Glomerular visceral epithelial cell (primary cell): ENCODE results near the gene SPRR2E.
"Not testable (repeated sequence)": the region's sequence is repeated elsewhere in the genome, so short reads cannot be mapped to it uniquely, and the experiment has no call there.

Experiments used
- DNase-seq: peaks from one replicate; pipeline ENCODE4 v3.0.0-alpha.2; 2016; ENCODE audit errors: extremely low spot score

Gene SPRR2E

DNA sequence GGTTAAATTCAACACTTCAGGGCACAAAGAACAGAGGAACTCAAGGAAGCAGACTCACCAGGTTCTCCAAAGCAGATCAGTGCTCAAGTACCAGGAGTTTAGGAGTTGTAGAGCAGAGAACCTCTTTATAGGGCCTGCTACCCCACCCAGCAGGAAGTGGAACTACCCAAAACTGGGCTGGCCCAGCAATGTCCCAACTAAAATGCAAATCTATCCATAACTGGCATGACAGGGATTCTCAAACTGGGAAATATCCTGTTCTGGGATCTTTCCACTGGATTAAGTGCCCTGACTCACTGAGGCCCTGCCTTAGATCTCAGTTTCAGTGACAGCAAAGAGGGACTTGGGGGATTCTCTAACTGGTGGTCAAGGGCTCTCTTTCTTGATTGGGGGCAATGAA is at the start of gene SPRR2E:
SPRR2E (minus strand) TSS at position 101 of the 400 bp plus-strand sequence. CDS start 775 bp downstream, outside the sequence.
- no peak for DNase-seq

DNA sequence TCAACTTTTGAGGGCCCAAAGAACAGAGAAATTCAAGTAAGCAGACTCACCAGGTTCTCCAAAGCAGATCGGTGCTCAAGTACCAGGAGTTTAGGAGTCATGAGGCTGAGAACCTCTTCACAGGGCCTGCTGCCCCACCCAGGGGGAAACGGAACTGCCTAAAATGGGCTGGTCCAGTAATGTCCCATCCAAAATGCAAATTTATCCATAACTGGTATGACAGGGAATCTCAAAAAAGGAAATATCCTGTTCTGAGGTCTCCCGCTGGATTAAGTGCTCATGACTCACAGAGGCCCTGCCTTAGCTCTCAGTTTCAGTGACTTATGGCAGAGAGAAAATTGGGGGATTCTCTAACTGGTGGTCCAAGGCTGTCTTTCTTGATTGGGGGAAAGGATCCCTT is 47.1 kb upstream of the SPRR2E start:
- DNase-seq, result no peak

DNA sequence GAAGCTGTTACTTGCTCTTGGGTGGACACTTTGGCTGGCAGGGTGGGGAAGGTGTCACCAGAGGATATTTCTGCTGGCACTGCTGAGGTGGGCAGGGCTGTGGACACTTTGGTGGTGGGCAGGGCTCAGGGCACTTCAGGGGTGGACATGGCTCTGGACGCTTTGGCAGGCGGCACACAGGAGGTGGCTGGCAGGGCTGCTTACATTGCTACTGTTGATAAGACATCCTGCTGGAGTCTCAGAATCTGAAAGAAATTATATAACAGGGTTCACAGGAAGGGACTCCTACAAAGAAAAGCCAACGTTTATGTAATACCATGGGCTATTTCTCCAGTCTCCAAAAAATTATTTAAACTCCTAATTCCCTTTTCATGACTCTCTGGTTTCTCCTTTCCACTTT is 46.2 kb upstream of the SPRR2E start:
- DNase-seq, result no peak

DNA sequence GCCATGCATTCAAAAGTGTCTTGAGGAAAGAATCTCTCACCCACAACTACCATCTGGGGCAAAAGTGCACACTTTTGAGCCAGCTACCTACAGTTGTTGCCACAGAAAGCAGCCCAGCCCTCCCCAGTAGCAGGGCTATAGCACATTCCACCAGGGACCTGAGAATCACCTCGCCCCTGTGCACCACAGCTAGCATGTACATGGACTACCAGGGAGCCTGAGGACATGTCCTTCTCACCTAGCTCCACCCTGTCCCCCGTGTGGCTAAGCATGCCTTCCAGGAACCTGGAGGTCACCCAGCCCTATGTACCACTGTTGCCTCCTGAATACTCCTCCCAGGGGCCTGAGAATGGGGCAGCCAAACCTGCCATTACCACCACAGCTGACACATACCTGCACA is 39.4 kb upstream of the SPRR2E start:
- DNase-seq, result no peak

DNA sequence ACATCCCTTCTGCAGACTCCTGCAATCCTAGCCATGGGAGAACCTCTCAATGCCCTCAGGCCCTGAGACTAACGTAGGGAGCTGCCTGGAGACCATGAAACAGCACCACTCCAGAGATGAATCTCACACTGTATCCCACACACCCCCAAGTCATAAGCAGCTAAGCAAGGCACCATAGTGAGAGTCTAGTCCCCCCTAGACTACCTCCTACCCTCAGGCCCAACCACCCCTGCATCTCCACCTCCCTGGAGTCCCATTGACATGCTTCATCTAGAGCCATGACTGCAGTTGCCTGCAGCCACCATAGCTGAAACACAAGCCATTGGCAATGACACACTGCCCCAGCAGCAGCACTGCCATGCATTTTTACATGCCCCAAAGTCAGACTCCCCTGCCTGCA is 38.9 kb upstream of the SPRR2E start:
- DNase-seq, result no peak

DNA sequence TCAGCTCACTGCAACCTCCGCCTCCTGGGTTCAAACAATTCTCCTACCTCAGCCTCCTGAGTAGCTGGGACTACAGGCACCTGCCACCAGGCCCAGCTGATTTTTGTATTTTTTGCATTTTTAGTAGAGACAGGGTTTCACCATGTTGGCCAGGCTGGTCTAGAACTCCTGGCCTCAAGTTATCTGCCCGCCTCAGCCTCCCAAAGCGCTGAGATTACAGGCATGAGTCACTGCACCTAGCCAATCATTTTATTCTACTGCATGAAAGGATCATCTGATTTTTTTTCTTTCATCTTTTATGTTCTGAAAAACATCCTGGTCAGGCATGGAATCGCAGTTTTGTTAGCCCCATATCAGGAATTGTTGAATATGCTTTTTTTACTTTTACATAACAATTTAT is 34.4 kb upstream of the SPRR2E start:
- DNase-seq, result not testable (repeated sequence)

DNA sequence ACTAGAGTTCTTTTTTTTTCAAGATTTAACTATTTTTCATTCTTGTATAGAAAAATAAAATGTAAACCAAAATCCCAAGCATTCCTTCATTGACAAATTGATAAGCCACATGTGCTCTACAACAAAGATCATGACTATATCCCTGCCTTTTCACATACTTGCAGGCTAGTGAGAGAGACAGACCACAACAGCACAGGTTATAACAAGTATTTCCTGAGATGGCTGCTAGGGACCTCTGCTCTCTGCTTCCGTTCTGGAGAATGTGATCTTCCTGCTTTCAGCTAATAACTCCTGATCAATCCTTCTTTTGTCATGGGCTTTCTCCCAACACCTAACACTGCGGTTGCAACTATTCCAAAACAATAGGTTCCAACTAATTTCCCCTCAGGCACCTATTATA is 33.0 kb upstream of the SPRR2E start:
- DNase-seq, result no peak

DNA sequence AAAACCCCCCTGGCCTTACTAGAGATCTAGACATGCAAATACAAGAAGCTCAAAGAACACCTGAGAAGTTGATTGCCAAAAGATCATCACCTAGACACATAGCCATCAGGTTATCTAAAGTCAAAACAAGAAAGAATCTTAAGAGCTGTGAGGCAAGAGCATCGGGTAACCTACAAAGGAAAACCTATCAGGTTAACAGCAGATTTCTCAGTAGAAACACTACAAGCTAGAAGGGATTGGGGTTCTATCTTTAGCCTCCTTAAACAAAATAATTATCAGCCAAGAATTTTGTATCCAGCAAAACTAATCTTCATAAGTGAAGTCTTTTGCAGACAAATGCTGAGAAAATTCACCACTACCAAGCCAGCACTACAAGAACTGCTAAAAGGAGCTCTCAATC is 31.2 kb upstream of the SPRR2E start:
- DNase-seq, result no peak

DNA sequence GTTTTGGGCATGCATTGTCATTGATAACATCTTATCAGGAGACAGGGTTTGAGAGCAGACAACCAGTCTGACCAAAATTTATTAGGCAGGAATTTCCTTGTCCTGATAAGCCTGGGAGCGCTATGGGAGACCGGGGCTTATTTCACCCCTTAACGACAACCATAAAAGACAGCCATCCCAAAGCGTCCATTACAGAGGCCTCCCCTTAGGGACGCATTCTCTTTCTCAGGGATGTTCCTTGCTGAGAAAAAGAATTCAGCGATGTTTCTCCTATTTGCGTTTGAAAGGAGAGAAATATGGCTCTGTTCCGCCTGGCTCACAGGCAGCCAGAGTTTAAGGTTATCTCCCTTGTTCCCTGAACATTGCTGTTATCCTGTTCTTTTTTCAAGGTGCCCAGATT is 29.5 kb upstream of the SPRR2E start:
- DNase-seq, result not testable (repeated sequence)

DNA sequence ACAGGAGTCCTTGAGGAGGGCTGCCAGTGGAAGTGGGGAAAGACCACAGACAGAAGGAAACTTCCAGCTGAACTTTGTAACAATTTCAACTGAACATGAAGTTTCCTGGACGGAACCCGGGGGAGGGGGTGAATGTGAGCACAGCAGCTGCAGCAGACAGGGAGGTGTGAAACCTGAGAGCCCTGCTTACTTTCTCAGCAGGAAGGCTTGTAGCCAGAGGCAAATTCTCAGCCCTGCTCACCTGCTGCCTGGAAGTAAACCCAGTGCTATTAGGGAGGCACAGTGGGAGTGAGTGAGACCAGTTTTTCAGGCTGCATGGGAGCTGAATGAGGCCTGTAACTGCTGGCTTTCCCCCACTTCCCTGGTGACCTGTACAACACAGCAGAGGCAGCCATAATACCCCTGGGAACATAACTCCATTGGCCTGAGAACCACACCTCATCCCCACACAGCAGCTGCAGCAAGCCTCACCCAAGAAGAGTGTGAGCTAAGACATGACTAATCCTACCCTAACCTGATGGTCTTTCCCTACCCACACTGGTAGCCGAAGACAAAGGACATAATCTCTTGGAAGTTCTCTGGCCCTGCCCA is 28.6 kb upstream of the SPRR2E start:
- DNase-seq, result no peak

DNA sequence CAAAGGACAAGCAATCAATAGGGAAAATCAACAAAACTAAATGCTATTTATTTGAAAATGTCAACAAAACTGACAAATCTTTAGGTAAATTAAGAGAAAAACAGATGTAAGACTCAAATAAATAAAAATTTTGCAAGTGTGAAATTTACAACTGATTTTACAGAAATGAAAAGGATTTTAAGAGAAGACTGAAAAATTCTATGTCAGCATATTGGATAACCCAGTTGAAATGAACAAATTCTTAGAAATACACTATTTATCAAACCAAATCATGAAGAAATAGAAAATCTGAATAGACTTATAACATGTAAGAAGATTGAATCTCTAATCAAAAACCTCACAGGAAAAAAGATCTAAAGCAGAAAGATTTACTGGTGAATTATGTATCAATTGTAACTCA is 26.6 kb upstream of the SPRR2E start:
- no peak for DNase-seq

DNA sequence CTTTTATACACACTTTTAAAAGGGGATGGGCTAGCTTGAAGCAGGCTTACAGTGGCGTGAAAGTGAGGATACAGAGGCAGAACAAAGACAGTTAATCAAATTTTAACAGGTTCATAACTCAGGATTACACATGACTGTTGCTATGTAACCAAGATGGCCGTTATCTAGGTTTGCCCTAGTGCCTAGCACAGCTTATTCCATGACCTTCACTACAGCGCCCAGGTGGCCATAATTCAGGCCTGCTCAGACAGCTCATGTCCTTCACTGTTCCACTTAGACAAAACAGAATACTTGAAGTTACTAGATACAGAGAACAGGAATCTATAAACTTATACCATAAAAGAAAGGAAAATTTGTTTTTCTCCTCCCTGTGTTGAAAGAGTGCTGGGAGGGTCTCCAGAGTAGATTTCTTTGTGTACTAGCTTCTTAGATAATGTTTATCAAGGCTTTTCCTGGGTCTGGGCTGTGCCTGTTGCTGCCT is 25.2 kb upstream of the SPRR2E start:
- DNase-seq, result no peak

DNA sequence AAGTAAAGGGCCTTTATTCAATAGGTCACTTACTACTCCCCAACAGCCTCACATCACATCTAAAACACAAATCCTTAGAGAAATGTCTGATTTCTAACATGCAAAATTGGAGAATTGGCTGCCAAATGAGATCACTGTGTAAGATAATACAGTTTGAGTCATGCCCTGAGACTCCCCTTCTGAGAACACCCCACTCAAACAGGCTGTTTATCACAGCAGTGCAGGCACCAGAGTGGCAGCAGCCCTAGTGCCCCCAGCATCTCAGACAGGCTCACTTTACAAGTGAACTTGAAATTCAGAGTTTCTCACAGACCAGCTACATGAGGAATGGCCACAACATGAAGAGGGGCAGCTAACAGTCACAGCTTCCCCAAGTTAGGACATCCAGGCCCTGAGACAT is 20.9 kb upstream of the SPRR2E start:
- DNase-seq, result not testable (repeated sequence)

DNA sequence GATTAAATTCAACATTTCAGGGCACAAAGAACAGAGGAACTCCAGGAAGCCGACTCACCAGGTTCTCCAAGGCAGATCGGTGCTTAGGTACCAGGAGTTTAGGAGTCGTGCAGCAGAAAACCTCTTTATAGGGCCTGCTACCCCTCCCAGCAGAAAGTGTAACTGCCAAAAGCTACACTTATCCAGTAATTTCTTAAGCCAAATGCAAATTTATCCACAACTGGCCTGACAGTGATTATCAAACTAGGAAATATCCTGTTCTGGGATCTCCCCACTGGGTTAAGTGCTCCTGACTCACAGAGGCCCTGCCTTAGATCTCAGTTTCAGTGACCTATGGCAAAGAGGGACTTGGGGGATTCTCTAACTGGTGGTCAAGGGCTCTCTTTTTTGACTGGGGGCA is 19.1 kb upstream of the SPRR2E start, which contains the start of gene SPRR2F:
SPRR2F (minus strand) TSS at position 101 of the 400 bp plus-strand sequence. CDS start 783 bp downstream, outside the sequence.
- no peak for DNase-seq

DNA sequence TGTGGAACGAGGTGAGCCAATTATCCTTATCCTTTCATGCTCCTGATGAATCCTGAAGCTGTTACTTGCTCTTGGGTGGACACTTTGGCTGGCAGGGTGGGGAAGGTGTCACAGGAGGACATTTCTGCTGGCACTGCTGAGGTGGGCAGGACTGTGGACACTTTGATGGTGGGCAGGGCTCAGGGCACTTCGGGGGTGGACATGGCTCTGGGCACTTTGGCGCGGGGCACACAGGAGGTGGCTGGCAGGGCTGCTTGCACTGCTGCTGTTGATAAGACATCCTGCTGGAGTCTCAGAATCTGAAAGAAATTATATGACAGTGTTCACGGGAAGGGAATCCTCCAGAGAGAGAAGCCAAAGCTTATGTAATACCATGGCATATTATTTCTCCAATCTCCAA is 18.1 kb upstream of the SPRR2E start:
- not testable (repeated sequence) for DNase-seq

DNA sequence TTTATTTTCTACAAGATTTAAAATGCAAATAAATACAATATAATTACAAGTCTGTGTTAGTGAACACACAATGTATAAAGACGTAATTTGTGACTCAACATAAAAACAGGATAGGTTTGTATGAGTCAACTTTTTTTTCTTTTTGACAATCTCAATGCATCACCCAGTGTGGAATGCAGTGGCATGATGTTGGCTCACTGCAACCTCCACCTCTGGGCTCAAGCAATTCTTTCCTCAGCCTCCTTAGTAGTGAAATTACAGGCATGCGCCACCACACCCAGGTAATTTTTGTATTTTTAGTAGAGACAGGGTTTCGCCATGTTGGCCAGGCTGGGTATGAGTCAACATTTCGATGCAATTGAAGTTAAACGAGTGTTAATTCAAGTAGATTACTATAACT is 5.9 kb upstream of the SPRR2E start:
- no peak for DNase-seq

DNA sequence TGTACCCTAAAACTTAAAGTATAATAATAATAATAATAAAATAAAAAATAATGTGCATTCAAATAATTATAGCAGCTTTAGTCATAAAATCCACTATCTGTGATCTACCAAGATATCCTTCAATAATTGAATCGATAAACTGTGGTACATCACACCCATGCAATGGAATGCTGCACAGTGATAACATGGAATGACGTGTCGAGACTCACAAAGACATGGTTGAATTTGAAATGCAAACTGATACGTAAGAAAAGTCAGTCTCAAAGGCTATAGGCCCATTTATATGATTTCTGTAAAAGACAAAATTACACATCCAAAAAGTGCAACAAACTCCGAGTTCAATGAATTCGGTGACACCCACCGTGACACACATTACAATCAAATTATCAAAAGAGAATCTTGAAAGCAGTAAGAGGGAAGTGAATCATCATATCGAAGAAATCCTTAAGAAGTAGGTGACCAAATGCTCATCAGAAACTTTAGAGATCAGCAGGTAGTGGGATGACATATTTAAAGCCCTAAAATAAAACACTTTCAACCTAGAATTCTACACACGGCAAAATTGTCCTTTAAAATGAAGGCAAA is 5.2 kb upstream of the SPRR2E start:
- no peak for DNase-seq

DNA sequence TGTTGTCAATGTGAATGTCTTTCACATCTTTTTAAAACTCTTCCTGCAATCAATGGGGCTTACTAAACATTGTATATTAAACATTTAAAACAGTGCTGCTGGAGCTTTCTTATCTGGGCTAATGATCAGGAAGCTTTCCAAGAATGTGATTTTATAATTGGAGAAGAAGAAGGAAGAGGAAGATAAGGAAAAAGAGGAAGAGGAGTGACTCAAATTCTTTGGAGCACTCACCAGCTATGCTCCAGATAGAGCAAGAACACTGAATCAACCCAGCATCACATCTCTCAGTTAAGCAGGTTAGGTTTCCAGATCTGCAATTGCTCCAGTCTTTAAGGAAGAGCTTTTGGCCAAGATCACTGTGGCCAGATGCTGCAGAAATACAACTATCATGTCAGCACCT is 1.4 kb upstream of the SPRR2E start:
- DNase-seq, result no peak

DNA sequence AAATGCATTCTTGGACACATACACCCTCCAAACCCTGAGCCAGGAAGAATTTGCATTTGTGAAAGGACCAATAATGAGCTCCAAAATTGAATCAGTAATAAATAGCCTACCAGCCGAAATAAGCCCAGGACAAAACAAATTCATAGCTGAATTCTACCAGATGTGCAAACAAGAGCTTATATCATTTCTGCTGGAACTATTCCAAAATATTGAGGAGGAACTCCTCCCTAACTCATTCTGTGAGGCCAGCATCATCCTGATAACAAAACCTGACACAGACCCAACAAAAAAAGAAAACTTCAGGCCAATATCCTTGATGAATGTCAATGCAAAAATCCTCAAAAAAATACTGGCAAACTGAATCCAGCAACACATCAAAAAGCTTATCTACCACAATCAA is 6.7 kb downstream of the SPRR2E start:
- DNase-seq, result no peak

DNA sequence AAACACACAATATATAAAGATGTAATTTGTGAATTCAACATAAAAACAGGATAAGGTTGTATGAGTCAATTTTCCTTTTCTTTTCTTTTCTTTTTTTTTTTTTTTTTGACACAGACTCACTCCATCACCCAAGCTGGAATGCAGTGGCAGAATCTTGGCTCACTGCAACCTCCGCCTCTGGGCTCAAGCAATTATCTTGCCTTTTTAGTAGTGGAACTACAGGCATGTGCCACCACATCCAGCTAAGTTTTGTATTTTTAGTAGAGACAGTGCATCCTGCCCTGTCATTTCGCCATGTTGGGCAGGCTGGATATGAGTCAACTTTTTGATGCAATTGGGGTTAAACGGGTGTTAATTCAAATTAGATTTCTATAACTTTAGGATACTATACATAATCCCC is 12.6 kb downstream of the SPRR2E start:
- no peak for DNase-seq

DNA sequence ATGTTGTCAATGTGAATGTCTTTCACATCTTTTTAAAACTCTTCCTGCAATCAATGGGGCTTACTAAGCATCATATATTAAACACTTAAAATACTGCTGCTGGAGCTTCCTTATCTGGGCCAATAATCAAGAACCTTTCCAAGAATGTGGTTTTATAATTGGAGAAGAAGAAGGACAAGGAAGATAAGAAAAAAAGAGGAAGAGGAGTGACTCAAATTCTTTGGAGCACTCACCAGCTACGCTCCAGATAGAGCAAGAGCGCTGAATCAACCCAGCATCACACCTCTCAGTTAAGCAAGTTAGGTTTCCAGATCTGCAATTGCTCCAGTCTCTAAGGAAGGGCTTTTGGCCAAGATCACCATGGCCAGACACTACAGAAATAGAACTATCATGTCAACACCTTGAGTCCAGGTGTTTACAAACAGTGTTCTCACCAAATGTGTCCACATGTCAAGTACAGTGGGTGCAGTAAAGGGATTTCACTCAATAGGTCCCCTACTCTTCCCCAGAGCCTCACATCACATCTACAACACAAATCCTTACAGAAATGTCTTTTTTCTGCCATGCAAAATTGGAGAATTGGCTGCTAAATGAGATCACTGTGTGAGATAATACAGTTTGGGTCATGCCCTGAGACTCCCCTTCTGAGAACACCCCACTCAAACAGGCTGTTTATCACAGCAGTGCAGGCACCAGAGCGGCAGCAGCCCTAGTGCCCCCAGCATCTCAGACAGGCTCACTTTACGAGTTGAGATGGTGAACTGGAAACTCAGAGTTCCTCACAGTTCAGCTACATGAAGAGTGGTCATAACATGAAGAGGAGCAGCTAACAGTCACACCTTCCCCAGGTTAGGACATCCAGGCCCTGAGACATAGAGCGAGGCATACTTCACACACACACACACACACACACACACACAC is 21.3 kb downstream of the SPRR2E start:
- no peak for DNase-seq

DNA sequence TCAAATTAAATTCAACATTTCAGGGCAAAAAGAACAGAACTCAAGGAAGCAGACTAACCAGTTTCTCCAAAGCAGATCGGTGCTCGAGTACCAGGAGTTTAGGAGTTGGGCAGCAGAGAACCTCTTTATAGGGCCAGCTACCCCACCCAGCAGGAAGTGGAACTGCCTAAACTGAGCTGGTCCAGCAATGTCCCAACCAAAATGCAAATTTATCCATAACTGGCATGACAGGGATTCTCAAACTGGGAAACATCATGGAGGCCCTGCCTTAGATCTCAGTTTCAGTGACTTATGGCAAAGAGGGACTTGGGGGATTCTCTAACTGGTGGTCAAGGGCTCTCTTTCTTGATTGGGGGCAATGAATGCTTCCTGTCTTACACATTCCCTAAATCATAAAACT is 22.8 kb downstream of the SPRR2E start, which contains the start of gene SPRR2B:
SPRR2B (minus strand) TSS at position 101 of the 400 bp plus-strand sequence. CDS start 772 bp downstream, outside the sequence.
- no peak for DNase-seq

DNA sequence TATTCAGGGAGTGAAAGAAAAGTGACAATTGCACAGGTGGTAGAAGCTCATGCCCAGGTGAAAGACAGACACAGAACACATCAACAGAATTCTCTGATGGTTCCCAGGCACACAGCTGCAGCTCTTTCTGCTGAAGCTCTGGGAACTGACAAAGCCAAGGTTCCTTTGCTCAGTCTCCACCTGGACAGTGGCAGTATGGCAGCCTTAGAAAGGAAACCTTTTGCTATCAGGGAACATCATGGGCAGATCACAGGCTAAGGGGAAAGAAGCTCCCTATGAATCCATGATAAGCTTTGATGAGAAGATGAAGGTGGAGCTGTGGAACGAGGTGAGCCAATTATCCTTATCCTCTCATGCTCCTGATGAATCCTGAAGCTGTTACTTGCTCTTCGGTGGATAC is 24.1 kb downstream of the SPRR2E start:
- DNase-seq, result no peak
